Measurements from ENCODE around the gene CA9.

The CA9 gene

DNA sequence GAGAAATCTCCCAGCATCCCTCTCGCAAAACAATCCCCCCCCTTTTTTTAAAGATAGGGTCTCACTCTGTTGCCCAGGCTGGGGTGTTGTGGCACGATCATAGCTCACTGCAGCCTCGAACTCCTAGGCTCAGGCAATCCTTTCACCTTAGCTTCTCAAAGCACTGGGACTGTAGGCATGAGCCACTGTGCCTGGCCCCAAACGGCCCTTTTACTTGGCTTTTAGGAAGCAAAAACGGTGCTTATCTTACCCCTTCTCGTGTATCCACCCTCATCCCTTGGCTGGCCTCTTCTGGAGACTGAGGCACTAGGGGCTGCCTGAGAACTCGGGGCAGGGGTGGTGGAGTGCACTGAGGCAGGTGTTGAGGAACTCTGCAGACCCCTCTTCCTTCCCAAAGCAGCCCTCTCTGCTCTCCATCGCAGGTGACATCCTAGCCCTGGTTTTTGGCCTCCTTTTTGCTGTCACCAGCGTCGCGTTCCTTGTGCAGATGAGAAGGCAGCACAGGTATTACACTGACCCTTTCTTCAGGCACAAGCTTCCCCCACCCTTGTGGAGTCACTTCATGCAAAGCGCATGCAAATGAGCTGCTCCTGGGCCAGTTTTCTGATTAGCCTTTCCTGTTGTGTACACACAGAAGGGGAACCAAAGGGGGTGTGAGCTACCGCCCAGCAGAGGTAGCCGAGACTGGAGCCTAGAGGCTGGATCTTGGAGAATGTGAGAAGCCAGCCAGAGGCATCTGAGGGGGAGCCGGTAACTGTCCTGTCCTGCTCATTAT is 6.8 kb downstream of the CA9 start:
- no peak for TF ChIP-seq CTCF (IDR thresholded peaks at IDR 0.05; ENCODE audit: control insufficient read depth, insufficient read depth, low read depth, low read length, missing control alignments)
- no peak overlapping the region for H3K4me3 ChIP-seq (ENCODE audit: control insufficient read depth, low read depth, low read length)
- DNase-seq (ENCODE audit: low read depth): no peak

GRCh38 chr9:35681341-35682002 is 7.7 kb downstream of the CA9 start:
- TF ChIP-seq CTCF (IDR thresholded peaks at IDR 0.05; ENCODE audit: control insufficient read depth, insufficient read depth, low read depth, low read length, missing control alignments): no peak
- no peak overlapping the region for H3K4me3 ChIP-seq (ENCODE audit: control insufficient read depth, low read depth, low read length)
- no peak for DNase-seq (ENCODE audit: low read depth)

- no peak for TF ChIP-seq CTCF (IDR thresholded peaks at IDR 0.05; ENCODE audit: control insufficient read depth, insufficient read depth, low read depth, low read length, missing control alignments)
- no peak overlapping the region for H3K4me3 ChIP-seq (ENCODE audit: control insufficient read depth, low read depth, low read length)
- DNase-seq (ENCODE audit: low read depth): no peak
Observed at GRCh38 chr9:35682051-35682450, 8.3 kb downstream of the CA9 start.

DNA sequence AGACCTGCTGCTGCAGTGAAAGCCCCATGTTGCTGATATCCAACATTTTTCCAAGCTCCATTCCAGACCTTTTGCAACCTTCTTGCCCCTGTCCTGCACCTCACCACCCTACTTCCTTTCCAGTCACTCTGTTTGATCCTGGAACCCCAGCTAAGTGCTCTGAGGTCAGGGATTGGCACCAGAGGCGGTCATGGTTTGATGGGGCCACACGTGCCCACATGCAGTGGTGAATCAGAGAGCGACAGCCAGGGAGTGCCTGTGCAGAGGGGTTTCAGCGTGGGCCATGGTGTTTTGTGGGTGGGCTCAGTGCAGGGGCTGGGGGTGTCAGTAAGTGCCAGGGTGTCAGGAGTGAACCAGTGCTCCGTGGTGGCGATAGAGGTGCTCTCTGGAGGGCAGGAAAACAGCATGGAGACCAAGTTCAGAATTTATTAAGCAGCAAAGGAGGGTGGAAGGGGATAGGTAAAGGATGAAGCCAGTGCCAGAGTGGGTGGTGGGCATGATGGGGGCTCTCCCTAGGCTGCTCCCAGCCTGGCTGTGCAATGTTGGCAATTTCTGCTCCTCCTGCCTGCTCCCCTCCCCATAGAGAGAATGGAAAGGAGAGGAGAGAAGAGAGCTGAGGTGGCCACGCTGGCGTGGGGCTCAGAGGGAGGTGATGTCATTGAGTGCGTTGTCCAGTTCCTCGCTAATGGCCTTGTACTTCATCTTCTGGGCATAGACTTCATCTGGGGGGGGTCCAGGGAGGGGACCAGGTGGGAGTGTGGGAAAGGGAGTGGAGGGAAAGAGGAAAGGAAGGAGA is 9.0 kb downstream of the CA9 start:
- TF ChIP-seq CTCF (IDR thresholded peaks at IDR 0.05; ENCODE audit: control insufficient read depth, insufficient read depth, low read depth, low read length, missing control alignments): no peak
- DNase-seq (ENCODE audit: low read depth): no peak
- no peak overlapping the region for H3K4me3 ChIP-seq (ENCODE audit: control insufficient read depth, low read depth, low read length)

DNA sequence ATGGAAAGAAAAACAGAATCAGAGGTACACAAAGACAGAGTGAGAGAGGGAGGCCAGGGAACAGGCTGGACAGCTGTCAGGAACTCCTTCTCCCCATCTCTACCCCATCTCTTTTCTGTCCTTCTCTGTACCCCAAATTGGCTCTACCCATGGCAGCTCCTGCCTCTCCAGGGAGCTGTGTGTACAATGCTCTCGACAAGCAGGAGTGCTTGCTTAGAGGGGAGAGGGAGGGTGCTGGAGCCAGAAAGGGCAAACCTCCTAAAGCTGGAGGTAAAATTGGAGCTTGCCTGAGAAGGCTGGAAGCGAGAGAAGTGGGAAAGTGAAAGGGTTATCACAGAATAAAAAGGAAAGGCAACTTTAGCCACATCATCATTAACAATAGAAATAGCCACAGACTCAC is 9.6 kb downstream of the CA9 start:
- no peak overlapping the region for H3K4me3 ChIP-seq (ENCODE audit: control insufficient read depth, low read depth, low read length)
- no peak for DNase-seq (ENCODE audit: low read depth)
- TF ChIP-seq CTCF (IDR thresholded peaks at IDR 0.05; ENCODE audit: control insufficient read depth, insufficient read depth, low read depth, low read length, missing control alignments): no peak

GRCh38 chr9:35684921-35685320 is 11.2 kb downstream of the CA9 start:
- no peak for DNase-seq (ENCODE audit: low read depth)
- TF ChIP-seq CTCF (IDR thresholded peaks at IDR 0.05; ENCODE audit: control insufficient read depth, insufficient read depth, low read depth, low read length, missing control alignments): no peak
- H3K4me3 ChIP-seq (ENCODE audit: control insufficient read depth, low read depth, low read length): no peak overlapping the region
